Cerebellar cortex (tissue), 1 donor: ENCODE results near the gene PEDS1.
"Not testable (repeated sequence)": the region's sequence is repeated elsewhere in the genome, so short reads cannot be mapped to it uniquely, and the experiment has no call there.

Experiments used
- DNase-seq: peaks from one replicate; pipeline ENCODE4 v3.0.0-alpha.2; 2015; ENCODE audit warnings: low spot score

PEDS1 gene

GRCh38 chr20:50163570-50164317, 10.2 kb upstream of the PEDS1 start:
- DNase-seq: no peak

GRCh38 chr20:50161494-50161893, 8.0 kb upstream of the PEDS1 start:
- DNase-seq: not testable (repeated sequence)

DNA sequence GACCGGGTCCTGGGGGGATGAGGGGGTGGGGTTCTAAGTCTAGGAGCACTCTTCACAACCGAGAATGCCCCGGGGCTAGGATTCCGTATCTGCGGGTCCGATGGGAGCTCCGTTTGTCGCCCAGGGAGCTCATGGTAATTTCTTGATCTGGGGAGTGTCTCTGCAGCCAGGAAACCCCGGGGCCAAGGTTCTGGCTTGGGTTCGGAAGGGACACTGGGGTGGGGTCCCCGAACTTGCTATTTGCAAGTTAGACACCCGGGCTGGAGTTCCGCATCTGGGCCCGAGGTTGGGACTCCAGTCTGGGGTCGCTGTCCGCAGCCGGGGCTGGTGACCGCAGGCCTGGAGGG, 397 bp downstream of the PEDS1 start:
- no peak for DNase-seq

DNA sequence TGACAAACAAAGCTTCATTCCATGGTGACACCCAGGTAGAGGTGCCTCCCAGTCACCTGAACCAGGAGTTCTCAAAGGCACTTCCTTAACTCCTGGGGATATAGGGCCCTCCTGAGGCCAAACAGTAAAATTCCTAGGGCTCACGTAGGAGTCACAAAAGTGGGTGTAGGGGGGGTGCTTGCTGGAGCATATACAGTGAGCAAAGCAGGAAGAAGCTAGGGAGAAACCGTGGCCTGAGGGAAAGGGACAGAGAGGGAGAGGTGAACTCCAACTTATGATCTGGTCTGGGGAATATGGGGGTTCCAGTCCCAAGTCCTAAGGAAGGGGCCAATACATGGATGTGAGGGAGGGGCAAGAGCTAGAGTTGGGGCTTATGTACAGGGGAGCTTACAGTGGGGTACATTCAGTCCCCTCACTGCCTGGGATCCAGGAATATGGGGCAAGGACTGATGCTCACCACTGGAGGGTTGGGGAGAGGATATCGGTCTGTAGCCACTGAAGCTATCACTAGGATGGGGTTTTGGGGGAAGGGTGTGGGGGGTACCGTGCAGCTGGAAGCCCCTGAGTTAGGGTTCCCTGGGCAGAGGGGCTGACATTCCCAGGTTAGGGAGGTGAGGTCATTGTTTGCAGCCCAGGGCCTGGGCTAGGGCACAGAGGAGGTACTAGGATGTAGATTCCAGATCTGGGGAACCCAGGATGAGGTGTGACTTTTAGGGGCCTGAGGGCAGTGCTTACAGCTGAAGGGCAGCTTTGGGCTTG, 950 bp downstream of the PEDS1 start:
- DNase-seq: no peak

- no peak for DNase-seq
Observed at GRCh38 chr20:50151034-50151743, 2.3 kb downstream of the PEDS1 start.

DNA sequence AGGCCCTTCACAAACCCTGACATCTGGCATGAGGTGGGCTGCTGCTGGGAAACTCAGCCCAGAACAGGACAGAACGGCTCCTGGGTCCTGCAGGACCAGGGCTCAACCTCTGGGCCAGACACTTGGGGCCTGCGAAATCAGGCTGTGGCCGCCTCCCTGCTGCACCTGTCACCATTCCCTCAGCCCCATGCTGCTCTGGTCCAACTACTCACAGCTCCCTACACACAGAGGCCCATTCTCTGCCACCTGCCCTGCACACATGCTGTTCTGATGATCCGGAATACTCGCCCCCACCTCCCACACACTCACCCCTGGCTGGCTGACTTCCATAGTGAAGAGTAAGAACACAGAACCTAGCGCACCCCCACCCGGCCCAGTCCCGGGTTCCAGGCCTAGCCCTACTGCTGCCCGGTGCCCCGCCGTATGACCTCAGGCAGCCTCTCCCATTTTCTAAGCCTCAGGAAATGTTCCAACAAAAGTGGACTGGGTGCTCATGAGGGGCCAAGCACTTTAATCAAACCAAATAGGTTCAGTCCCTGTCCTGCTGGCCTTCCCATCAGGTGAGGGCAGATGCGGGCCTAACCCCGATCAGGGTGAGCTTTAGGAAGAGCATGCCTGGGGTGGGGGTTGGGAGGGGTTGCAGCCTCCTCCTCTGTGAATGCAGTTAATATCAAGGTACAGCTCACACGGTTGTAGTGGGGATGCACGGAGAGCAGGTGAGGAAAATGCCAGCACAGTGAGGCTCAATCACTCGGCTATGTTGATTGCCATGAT, 3.9 kb downstream of the PEDS1 start:
- no peak for DNase-seq

GRCh38 chr20:50146732-50147662, 6.5 kb downstream of the PEDS1 start:
- no peak for DNase-seq

- DNase-seq: no peak
Observed at GRCh38 chr20:50146214-50146613, 7.3 kb downstream of the PEDS1 start.

DNA sequence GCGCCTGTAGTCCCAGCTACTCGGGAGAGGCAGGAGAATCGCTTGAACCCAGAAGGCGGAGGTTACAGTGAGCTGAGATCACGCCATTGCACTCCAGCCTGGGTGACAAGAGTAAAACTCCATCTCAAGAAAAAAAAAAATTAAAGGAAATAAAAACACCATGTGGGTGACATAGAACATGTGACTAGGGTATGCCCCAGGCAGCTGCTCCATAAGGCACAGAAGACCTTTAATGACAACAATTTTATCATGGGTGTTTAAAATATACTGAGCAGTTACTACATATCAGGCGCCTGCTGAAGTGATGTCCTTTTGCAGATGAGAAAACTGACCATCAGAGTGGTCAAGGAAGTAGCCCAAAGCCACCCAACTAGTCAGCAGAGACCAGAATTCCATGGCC, 8.0 kb downstream of the PEDS1 start:
- DNase-seq: no peak

GRCh38 chr20:50144362-50144761, 9.2 kb downstream of the PEDS1 start:
- DNase-seq: no peak

DNA sequence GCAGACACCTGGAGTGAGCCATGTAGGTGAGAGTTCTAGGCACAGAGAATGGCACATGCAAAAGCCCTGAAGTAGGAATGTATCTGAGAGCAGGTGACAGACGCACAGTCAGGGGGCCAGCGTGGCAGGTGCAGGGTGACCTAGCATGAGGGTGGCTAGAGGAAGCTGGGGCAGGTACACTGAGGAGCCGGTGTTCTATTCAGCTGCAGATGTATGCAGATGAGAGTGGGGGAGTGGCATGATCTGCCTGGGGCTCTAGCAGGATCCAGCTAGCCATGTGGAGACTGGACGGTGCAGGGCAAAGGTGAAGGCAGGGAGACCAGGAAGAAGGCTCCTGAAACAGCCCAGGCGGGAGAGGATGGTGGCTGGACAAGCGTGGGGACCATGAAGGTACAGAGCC, 10.7 kb downstream of the PEDS1 start:
- DNase-seq: no peak

DNA sequence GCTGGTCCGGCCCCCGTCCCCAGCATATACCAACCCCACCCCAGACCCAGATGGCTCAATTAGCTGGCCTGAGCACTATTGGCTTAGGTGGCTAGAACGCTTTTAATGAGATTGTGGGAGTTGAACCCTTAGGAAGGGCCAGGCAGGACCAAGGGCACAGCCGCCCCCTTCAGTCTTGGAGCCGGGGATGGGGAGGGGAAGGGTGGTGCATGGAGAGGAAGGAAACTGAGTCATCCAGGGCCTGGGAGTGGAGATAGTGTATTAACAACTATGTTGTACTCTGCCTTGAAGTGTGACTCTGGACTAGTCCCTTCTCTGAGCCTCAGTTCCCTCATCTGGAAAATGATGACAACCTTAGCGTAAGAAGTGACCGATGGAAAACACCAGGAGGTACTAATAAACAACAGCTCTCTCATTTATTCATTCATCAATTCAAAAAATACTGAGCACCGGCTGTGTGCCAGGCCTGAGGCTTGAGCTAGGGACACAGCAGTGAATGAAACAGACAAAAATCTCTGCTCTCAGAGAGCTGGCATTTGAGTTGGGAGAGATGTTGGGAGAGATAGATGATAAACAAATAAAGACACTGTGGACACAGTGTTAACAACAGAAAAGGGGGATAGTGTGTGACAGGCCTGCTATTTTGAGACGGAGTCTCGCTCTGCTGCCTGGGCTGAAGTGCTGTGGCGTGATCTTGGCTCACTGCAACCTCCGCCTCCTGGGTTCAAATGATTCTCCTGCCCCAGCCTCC, 11.5 kb downstream of the PEDS1 start:
- no peak for DNase-seq

GRCh38 chr20:50141018-50141675, 12.4 kb downstream of the PEDS1 start:
- DNase-seq: no peak

GRCh38 chr20:50140339-50140859, 13.1 kb downstream of the PEDS1 start:
- no peak for DNase-seq

DNA sequence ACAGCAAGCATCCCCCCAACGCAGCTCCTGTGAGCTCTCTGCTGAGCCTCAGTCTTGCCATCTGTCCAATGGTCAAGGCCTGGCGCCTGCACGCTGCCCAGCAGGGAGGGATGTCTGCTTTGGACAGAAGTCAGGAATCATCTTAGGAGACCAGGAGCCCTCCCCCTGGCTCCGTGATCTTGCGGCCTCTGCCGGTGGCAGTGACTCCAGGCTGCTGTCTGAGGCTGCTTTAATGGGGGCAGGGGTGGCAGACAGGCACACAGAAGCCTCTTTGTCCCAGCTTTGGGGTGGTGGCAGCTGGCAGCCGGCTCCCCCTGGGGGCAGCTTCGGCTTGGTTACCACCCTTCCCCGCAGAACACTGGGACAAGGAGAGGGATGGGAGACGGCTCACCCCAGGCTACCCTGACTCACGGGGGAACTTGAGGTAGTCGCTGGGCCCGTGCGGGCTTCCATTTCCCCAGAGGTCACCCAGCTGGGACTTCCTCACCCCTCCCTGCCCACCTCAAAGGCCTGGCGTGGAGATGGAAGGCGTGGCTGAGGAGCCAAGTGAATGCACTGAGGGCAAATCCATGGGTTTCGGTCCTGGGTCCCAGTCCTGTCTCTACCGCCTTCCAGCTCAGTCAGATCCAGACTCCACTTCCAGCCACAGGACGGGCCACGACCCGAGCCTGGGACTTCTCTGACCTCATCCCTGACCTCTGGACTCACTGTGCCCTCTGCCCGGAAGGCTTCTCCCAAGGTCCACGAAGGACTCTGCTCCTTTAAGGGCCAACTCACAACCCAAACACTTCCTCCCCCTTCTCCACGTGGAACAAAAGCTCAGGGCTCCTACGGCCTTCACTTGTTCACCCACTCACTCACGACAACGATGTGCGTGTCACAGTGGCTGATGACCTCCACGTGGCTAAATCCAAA, 14.8 kb downstream of the PEDS1 start:
- no peak for DNase-seq

GRCh38 chr20:50138120-50138478, 15.4 kb downstream of the PEDS1 start:
- no peak for DNase-seq

DNA sequence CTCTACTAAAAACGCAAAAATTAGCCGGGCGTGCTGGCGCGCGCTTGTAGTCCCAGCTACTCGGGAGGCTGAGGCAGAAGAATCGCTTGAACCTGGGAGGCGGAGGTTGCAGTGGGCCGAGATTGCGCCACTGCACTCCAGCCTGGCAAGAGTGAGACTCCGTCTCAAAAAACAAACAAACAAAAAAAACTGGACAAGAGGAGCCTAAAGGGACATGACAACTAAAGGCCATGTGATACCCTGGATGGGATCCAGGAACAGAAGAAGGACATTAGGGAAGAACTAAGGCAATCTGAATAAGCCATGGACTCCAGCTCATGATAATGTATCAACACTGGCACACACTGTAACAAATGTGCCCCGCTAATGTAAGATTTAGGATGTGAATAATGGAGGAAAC, 15.8 kb downstream of the PEDS1 start:
- DNase-seq: not testable (repeated sequence)

DNA sequence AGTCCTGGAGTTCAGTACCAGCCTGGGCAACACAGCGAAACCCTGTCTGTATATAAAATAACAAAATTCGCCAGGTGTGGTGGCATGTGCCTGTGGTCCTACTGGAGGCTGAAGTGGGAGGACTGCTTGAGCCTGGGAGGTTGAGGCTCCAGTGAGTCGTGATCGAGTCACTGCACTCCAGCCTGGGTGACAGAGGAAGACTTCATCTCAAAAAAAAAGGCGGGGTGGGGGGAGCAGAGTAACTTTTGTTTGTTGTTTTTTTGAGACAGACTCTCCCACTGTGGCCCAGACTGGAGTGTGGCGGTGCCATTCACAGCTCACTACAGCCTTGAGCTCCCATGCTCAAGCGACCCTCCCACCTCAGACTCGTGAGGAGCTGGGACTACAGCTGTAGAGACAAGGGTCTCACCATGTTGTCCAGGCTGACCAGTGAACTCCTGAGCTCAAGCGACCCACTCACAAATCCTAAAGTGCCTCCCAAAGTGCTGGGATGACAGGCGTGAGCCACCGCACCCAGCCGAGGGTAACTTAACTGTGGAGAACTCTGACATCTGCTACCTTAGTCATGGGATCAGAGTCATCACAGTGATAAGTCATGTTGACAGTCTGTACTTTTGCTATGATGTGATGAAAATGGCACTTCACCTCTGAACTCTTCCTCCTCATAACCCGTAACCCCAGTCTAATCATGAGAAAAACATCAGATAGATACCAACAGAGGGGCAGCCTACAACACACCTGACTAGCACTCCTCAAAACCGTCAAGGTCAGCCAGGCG, 16.5 kb downstream of the PEDS1 start:
- DNase-seq: no peak
